Hepatocyte (in vitro differentiated cells): ENCODE results near the gene NPY. TPM values are rescaled to one million over a fixed set of nuclear protein-coding genes. Genes with fewer than 3 reads are reported as not detected.

ENCODE experiments used
- DNase-seq: peaks from one replicate; pipeline ENCODE4 v3.0.0-alpha.2; 2016; ENCODE audit warnings: low spot score
- H2AFZ ChIP-seq: fragments of 200-600 bp; sonication (generic); 2 replicates; pipeline ENCODE4 v1.6.0; 2016; ENCODE audit warnings: antibody characterized with exemption, mild to moderate bottlenecking
- H3K27ac ChIP-seq: fragments of 200-600 bp; sonication (generic); 2 replicates; pipeline ENCODE4 v1.5.1; 2016; ENCODE audit warnings: mild to moderate bottlenecking
- H3K27me3 ChIP-seq: fragments of 200-600 bp; sonication (generic); 2 replicates; pipeline ENCODE4 v1.6.1; 2016
- H3K36me3 ChIP-seq: fragments of 200-600 bp; sonication (generic); replicated peaks from 2 replicates; pipeline ENCODE4 v1.5.1; 2016; ENCODE audit warnings: low read depth; ENCODE audit not compliant: insufficient read depth
- H3K4me1 ChIP-seq: fragments of 200-600 bp; sonication (generic); 2 replicates; pipeline ENCODE4 v1.5.1; 2016; ENCODE audit warnings: mild to moderate bottlenecking, moderate library complexity; ENCODE audit not compliant: insufficient read depth
- H3K4me2 ChIP-seq: fragments of 200-600 bp; sonication (generic); 2 replicates; pipeline ENCODE4 v1.6.0; 2016
- H3K4me3 ChIP-seq: fragments of 200-600 bp; sonication (generic); 2 replicates; pipeline ENCODE4 v1.5.1; 2016; ENCODE audit warnings: mild to moderate bottlenecking
- H3K79me2 ChIP-seq: fragments of 200-600 bp; sonication (generic); 2 replicates; pipeline ENCODE4 v1.6.0; 2017; ENCODE audit warnings: mild to moderate bottlenecking
- H3K9me2 ChIP-seq: fragments of 200-600 bp; sonication (generic); replicated peaks from 2 replicates; pipeline ENCODE4 v1.6.0; 2017; ENCODE audit warnings: mild to moderate bottlenecking; ENCODE audit not compliant: insufficient read depth
- H3K9me3 ChIP-seq: fragments of 200-600 bp; sonication (generic); 2 replicates; pipeline ENCODE4 v1.5.1; 2016; ENCODE audit warnings: low read depth, mild to moderate bottlenecking
- H4K20me1 ChIP-seq: fragments of 200-600 bp; sonication (generic); 2 replicates; pipeline ENCODE4 v1.6.0; 2016; ENCODE audit warnings: mild to moderate bottlenecking; ENCODE audit not compliant: insufficient read depth, poor library complexity, severe bottlenecking
- EZH2 ChIP-seq: fragments of 200-600 bp; sonication (generic); IDR thresholded peaks from 2 replicates; pipeline ENCODE4 v1.6.1; 2016; ENCODE audit warnings: antibody characterized with exemption, mild to moderate bottlenecking, borderline replicate concordance
- EZH2phosphoT487 ChIP-seq: fragments of 200-600 bp; sonication (generic); IDR thresholded peaks from one replicate; pipeline ENCODE4 v1.6.1; 2018; ENCODE audit warnings: antibody characterized with exemption, mild to moderate bottlenecking, low read depth, moderate library complexity; ENCODE audit not compliant: unreplicated experiment, severe bottlenecking
- WGBS: methylation state at CpG from one replicate; pipeline ENCODE4 v1.1.6; 2016; ENCODE audit warnings: low lambda C conversion rate; ENCODE audit errors: missing lambda C conversion rate; 5-methylcytosine and 5-hydroxymethylcytosine counted together
- polyA plus RNA-seq: library from polyadenylated mRNA; unstranded; fragments of >200 nt; fragmentation: Nextera tagmentation; extraction: Ambion mirVana; gene quantifications from 2 replicates; pipeline ENCODE4 v1.2.1, GENCODE V29; 2016
- total RNA-seq: library from RNA; depleted of rRNA; stranded (reverse); fragments of >200 nt; gene quantifications from 2 replicates; pipeline ENCODE4 v1.2.3, GENCODE V29; 2014
- TF ChIP-seq, protein P1 (sequence below): fragments of 200-600 bp; sonication (generic); IDR thresholded peaks from 2 replicates; pipeline ENCODE4 v1.5.1; 2016; ENCODE audit warnings: antibody characterized with exemption, mild to moderate bottlenecking; ENCODE audit not compliant: poor library complexity

The NPY gene
- total RNA-seq (6.3 and 9.4 TPM in 2 replicates), polyA plus RNA-seq (19.8 and 41.0 TPM in 2 replicates)

DNA sequence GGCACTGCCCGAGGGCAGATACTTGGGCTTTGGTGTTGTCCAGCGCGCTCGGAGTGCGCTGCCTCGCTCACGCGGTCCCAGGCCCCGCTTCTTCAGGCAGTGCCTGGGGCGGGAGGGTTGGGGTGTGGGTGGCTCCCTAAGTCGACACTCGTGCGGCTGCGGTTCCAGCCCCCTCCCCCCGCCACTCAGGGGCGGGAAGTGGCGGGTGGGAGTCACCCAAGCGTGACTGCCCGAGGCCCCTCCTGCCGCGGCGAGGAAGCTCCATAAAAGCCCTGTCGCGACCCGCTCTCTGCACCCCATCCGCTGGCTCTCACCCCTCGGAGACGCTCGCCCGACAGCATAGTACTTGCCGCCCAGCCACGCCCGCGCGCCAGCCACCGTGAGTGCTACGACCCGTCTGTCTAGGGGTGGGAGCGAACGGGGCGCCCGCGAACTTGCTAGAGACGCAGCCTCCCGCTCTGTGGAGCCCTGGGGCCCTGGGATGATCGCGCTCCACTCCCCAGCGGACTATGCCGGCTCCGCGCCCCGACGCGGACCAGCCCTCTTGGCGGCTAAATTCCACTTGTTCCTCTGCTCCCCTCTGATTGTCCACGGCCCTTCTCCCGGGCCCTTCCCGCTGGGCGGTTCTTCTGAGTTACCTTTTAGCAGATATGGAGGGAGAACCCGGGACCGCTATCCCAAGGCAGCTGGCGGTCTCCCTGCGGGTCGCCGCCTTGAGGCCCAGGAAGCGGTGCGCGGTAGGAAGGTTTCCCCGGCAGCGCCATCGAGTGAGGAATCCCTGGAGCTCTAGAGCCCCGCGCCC lies at the start of gene NPY:
NPY (plus strand) TSS at position 294 of the 802 bp plus-strand sequence. CDS start 1,051 bp downstream, outside the sequence.
- Histone ChIP-seq H3K4me3 (no peak within 1 kb of the TSS), H3K4me1 (no peaks in the 10 kb centered on the region), H3K36me3 (no peaks in the 10 kb centered on the region), H3K9me3 (no peaks in the 10 kb centered on the region), H3K27ac (no peak within 1 kb of the TSS), H4K20me1 (no peaks in the 10 kb centered on the region), H3K4me2 (peak within 1 kb of the TSS; percentile 73), H3K9me2 (no peaks in the 10 kb centered on the region), H3K27me3 (peaks cover 74% of the 10 kb centered on the region), H3K79me2 (no peaks in the 10 kb centered on the region), H2AFZ (no peak within 1 kb of the TSS)
- DNase-seq: no peak
- 54% methylated on average over 49 of the region's 73 CpGs for WGBS
- TF ChIP-seq, protein P1, sequence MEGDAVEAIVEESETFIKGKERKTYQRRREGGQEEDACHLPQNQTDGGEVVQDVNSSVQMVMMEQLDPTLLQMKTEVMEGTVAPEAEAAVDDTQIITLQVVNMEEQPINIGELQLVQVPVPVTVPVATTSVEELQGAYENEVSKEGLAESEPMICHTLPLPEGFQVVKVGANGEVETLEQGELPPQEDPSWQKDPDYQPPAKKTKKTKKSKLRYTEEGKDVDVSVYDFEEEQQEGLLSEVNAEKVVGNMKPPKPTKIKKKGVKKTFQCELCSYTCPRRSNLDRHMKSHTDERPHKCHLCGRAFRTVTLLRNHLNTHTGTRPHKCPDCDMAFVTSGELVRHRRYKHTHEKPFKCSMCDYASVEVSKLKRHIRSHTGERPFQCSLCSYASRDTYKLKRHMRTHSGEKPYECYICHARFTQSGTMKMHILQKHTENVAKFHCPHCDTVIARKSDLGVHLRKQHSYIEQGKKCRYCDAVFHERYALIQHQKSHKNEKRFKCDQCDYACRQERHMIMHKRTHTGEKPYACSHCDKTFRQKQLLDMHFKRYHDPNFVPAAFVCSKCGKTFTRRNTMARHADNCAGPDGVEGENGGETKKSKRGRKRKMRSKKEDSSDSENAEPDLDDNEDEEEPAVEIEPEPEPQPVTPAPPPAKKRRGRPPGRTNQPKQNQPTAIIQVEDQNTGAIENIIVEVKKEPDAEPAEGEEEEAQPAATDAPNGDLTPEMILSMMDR: no peak
- peak; percentile 47 for TF ChIP-seq EZH2phosphoT487
- TF ChIP-seq EZH2: peak; percentile 65

DNA sequence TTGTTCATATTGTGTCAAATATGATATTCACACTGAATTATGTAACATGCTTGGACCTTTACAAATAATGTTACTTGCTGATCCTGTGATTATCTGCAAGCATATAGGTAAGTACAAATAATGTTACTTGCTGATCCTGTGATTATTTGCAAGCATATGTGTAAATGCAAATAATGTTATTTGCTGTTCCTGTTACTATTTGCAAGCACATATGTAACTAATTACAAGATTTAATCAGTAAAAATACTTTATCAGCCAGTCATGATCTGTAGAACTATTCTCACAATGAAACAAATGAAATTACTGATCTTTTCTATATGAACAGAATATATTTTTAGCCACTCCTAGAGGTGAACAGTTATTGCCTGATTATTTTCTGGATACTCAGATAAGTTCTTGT lies 44.7 kb upstream of the NPY start:
- Histone ChIP-seq H3K9me3 (no peaks in the 10 kb centered on the region), H3K36me3 (no peaks in the 10 kb centered on the region), H3K4me1 (no peaks in the 10 kb centered on the region), H3K9me2 (no peaks in the 10 kb centered on the region), H3K4me2 (no peak overlapping the region), H4K20me1 (no peaks in the 10 kb centered on the region), H3K4me3 (no peak overlapping the region), H2AFZ (no peak overlapping the region), H3K79me2 (no peaks in the 10 kb centered on the region), H3K27me3 (no peaks in the 10 kb centered on the region), H3K27ac (no peak overlapping the region)
- TF ChIP-seq EZH2 (no peak), EZH2phosphoT487 (no peak)
- TF ChIP-seq, protein P1: no peak
- no peak for DNase-seq

GRCh38 chr7:24241206-24241605 lies 42.8 kb upstream of the NPY start:
- no peak for DNase-seq
- H3K4me3 ChIP-seq: no peak overlapping the region
- no peaks in the 10 kb centered on the region for H4K20me1 ChIP-seq
- no peaks in the 10 kb centered on the region for H3K9me2 ChIP-seq
- H3K79me2 ChIP-seq: no peaks in the 10 kb centered on the region
- 87% methylated on average over 5 of the region's 5 CpGs for WGBS
- no peak overlapping the region for H3K4me2 ChIP-seq
- TF ChIP-seq EZH2: no peak
- TF ChIP-seq, protein P1: no peak
- no peak for TF ChIP-seq EZH2phosphoT487
- no peaks in the 10 kb centered on the region for H3K4me1 ChIP-seq
- no peaks in the 10 kb centered on the region for H3K27me3 ChIP-seq
- no peaks in the 10 kb centered on the region for H3K9me3 ChIP-seq
- H3K27ac ChIP-seq: no peak overlapping the region
- H2AFZ ChIP-seq: no peak overlapping the region
- no peaks in the 10 kb centered on the region for H3K36me3 ChIP-seq
